Activated T-helper 9 cell treated with anti-CD3 and anti-CD28 coated beads, Interleukin-2, amount 50 U/mL, for 16 hours (primary cell): ENCODE measurements around the gene QPCT.
"Not testable (repeated sequence)": the region's sequence is repeated elsewhere in the genome, so short reads cannot be mapped to it uniquely, and the experiment has no call there.

Experiments
- DNase-seq: peaks from one replicate; pipeline ENCODE4 v3.0.0-alpha.2; 2020; ENCODE audit warnings: low read depth

The QPCT gene

GRCh38 chr2:37358466-37358865 is 14.0 kb downstream of the QPCT start:
- DNase-seq, result no peak

- no peak for DNase-seq
Measured at GRCh38 chr2:37361216-37361815, 16.9 kb downstream of the QPCT start.

- no peak for DNase-seq
Measured at GRCh38 chr2:37361994-37362698, 17.7 kb downstream of the QPCT start.

- no peak for DNase-seq
Measured at GRCh38 chr2:37364351-37364750, 19.9 kb downstream of the QPCT start.

- DNase-seq, result no peak
Measured at GRCh38 chr2:37365669-37366068, 21.2 kb downstream of the QPCT start.

GRCh38 chr2:37366773-37367172 is 22.3 kb downstream of the QPCT start:
- no peak for DNase-seq

- no peak for DNase-seq
Measured at GRCh38 chr2:37367310-37367709, 22.9 kb downstream of the QPCT start.

GRCh38 chr2:37367984-37368383 is 23.6 kb downstream of the QPCT start:
- no peak for DNase-seq

- no peak for DNase-seq
Measured at GRCh38 chr2:37370666-37371065, 26.2 kb downstream of the QPCT start.

GRCh38 chr2:37372000-37372399 is 27.6 kb downstream of the QPCT start:
- DNase-seq, result no peak

GRCh38 chr2:37375741-37376288 is 31.4 kb downstream of the QPCT start:
- DNase-seq, result no peak

- DNase-seq, result no peak
Measured at GRCh38 chr2:37376421-37377186, 32.2 kb downstream of the QPCT start.

GRCh38 chr2:37377187-37377532 is 32.7 kb downstream of the QPCT start:
- no peak for DNase-seq

GRCh38 chr2:37378411-37378810 is 34.0 kb downstream of the QPCT start:
- DNase-seq, result no peak

- DNase-seq, result no peak
Measured at GRCh38 chr2:37379881-37380296, 35.5 kb downstream of the QPCT start.

- DNase-seq, result not testable (repeated sequence)
Measured at GRCh38 chr2:37380787-37381186, 36.4 kb downstream of the QPCT start.

GRCh38 chr2:37384261-37384660 is 39.8 kb downstream of the QPCT start:
- not testable (repeated sequence) for DNase-seq

GRCh38 chr2:37387148-37387835 is 42.9 kb downstream of the QPCT start:
- DNase-seq, result no peak

GRCh38 chr2:37388074-37388473 is 43.6 kb downstream of the QPCT start:
- no peak for DNase-seq

GRCh38 chr2:37389395-37389794 is 45.0 kb downstream of the QPCT start:
- DNase-seq, result no peak

GRCh38 chr2:37389989-37390765 is 45.7 kb downstream of the QPCT start:
- peak; percentile 32 for DNase-seq

GRCh38 chr2:37390777-37391176 is 46.3 kb downstream of the QPCT start:
- no peak for DNase-seq
